ENCODE measurements around the gene DNASE1L2.

Gene DNASE1L2

GRCh38 chr16:2284001-2284770 is 47.9 kb downstream of the DNASE1L2 start:
- no peak for DNase-seq
- Mint-ChIP-seq H3K4me3 (no peak overlapping the region), H3K27ac (no peak overlapping the region), H3K27me3 (no peaks in the 10 kb centered on the region), H3K9me3 (no peaks in the 10 kb centered on the region), H3K36me3 (no peaks in the 10 kb centered on the region), H3K4me1 (no peaks in the 10 kb centered on the region)
- CTCF ChIA-PET: no interaction called here

GRCh38 chr16:2284797-2285576 is 48.7 kb downstream of the DNASE1L2 start:
- CTCF ChIA-PET: no interaction called here
- H3K4me3 Mint-ChIP-seq: no peak overlapping the region
- H3K27me3 Mint-ChIP-seq: no peaks in the 10 kb centered on the region
- H3K4me1 Mint-ChIP-seq: no peaks in the 10 kb centered on the region
- no peaks in the 10 kb centered on the region for H3K36me3 Mint-ChIP-seq
- H3K9me3 Mint-ChIP-seq: no peaks in the 10 kb centered on the region
- H3K27ac Mint-ChIP-seq: no peak overlapping the region
- no peak for DNase-seq

GRCh38 chr16:2285731-2286191 is 49.5 kb downstream of the DNASE1L2 start:
- CTCF ChIA-PET: no interaction called here
- Mint-ChIP-seq H3K27ac (no peak overlapping the region), H3K9me3 (no peaks in the 10 kb centered on the region), H3K36me3 (no peaks in the 10 kb centered on the region), H3K4me3 (no peak overlapping the region), H3K4me1 (no peaks in the 10 kb centered on the region), H3K27me3 (no peaks in the 10 kb centered on the region)
- no peak for DNase-seq

GRCh38 chr16:2286550-2286949 is 50.3 kb downstream of the DNASE1L2 start:
- DNase-seq: no peak
- CTCF ChIA-PET: no interaction called here
- Mint-ChIP-seq H3K36me3 (no peaks in the 10 kb centered on the region), H3K9me3 (no peaks in the 10 kb centered on the region), H3K4me3 (no peak overlapping the region), H3K27ac (no peak overlapping the region), H3K4me1 (no peaks in the 10 kb centered on the region), H3K27me3 (no peaks in the 10 kb centered on the region)

GRCh38 chr16:2287916-2288547 is 51.8 kb downstream of the DNASE1L2 start:
- Mint-ChIP-seq H3K27ac (no peak overlapping the region), H3K4me1 (no peaks in the 10 kb centered on the region), H3K4me3 (no peak overlapping the region), H3K36me3 (no peaks in the 10 kb centered on the region), H3K27me3 (no peaks in the 10 kb centered on the region), H3K9me3 (no peaks in the 10 kb centered on the region)
- DNase-seq: no peak
- CTCF ChIA-PET: no interaction called here
